Measurements from ENCODE around the gene PLSCR2. TPM values are rescaled to one million over a fixed set of nuclear protein-coding genes. Genes with fewer than 3 reads are reported as not detected.

The PLSCR2 gene
- total and polyA plus RNA-seq, 2 of the 8 experiments (the other 6 are each of a cell fraction or from before 2014, with no cell fraction given) = not detected

DNA sequence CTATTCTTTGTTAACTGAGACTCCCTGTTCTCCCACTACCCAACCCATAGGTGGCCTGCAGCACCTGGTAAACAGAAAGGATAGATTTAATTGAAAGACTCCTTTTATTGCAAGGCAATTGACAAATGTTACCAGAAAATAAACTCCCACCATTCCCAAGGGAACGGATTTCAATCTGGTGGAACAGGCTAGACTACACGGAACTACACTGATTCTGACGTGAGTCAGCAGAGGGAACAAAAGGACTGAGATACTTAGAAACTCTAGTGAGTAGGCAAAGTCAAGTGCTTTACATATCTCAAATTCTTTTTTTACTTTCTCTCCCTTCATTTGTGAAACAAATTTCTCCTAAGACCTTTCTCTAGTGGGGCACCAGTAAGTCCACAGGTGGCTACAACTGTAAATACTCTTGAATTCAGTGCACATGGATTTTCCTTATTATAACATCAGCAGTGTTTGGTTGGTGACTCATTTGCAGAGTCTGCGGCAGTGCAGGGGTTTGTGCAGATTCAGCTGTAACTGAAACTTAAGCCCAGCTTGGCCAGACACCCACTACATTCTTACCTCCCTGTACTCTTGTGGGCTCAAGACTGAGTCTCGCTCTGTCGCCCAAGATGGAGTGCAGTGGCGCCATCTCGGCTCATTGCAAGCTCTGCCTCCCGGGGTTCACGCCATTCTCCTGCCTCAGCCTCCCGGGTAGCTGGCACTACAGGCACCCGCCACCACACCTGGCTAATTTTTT is 34.3 kb upstream of the PLSCR2 start:
- no peaks in the 10 kb centered on the region; the same call in 1 of the 2 replicates for H3K23me2 ChIP-seq (ENCODE audit: low read depth, low read length)
- no peak overlapping the region for H2AFZ ChIP-seq (ENCODE audit: low read length)
- peak overlapping the region; percentile 86 for H2BK20ac ChIP-seq (ENCODE audit: low read length)
- H3K79me1 ChIP-seq (ENCODE audit: low read depth, low read length) = no peaks in the 10 kb centered on the region
- H4K91ac ChIP-seq (replicated peaks; ENCODE audit: insufficient read length, low read length) = peak overlapping the region; percentile 57
- no peak overlapping the region for H2BK120ac ChIP-seq (replicated peaks; ENCODE audit: low read depth, low read length)
- H3K27me3 ChIP-seq (replicated peaks in 1 of 4; ENCODE audit: control insufficient read depth in 3 of 4, extremely low read depth in 1 of 4, insufficient read depth in 3 of 4, low read length in 3 of 4) = no peaks in the 10 kb centered on the region
- H3K23ac ChIP-seq (ENCODE audit: insufficient read length) = no peak overlapping the region
- peak overlapping the region; percentile 72; the same call in 1 of the 2 replicates for H2BK5ac ChIP-seq (ENCODE audit: low read depth, low read length)
- DNase-seq (ENCODE audit: low read depth in 1 of 2, low spot score in 2 of 2) (no peak), FAIRE-seq (no peak)
- H3K9me3 ChIP-seq (ENCODE audit: insufficient read depth in 2 of 2, low read depth in 1 of 2, low read length in 1 of 2) = no peaks in the 10 kb centered on the region
- H3K4me3 ChIP-seq (ENCODE audit: extremely low read depth in 1 of 4, insufficient read depth in 2 of 4, low read depth in 3 of 4, low read length in 4 of 4) = no peak overlapping the region
- H4K8ac ChIP-seq (ENCODE audit: extremely low read depth, insufficient read depth, low read length) = no peak overlapping the region
- TF ChIP-seq TEAD4 (IDR thresholded peaks at IDR 0.05; ENCODE audit: low read depth, low read length) (no peak), CTCF (IDR thresholded peaks at IDR 0.05; ENCODE audit: control extremely low read depth in 1 of 3, insufficient read depth in 1 of 3, low read depth in 1 of 3, low read length in 3 of 3) (peak in 1 of 3 experiments; percentile 8; a peak in 1 of 4 replicates), RAD21 (IDR thresholded peaks at IDR 0.05 in 1 of 2, conservative IDR thresholded peaks at IDR 0.05 in 1 of 2; ENCODE audit: low read depth in 2 of 2, low read length in 2 of 2) (peak; percentile 25 to 41)
- peak overlapping the region; percentile 93 for H2BK12ac ChIP-seq (ENCODE audit: low read depth, low read length)
- ChIA-PET POLR2A (ENCODE audit: partially characterized antibody) (interaction anchor here (1.1 kb wide), 1 partner anchor 246 kb away, joined by 3 read pairs; no protein-coding TSS in a partner anchor), CTCF (ENCODE audit: partially characterized antibody) (interaction anchor here (1.0 to 1.6 kb wide), 5 partner anchors 10 to 91 kb away, joined by 3 to 5 read pairs (median 4); no protein-coding TSS in a partner anchor)
- H3K14ac ChIP-seq (ENCODE audit: insufficient read length) = no peak overlapping the region
- no peak overlapping the region for H2AK5ac ChIP-seq (ENCODE audit: low read depth, low read length)
- no peak overlapping the region for H4K5ac ChIP-seq (ENCODE audit: insufficient read length, low read depth, low read length)
- H3K4me1 ChIP-seq (replicated peaks in 1 of 4; ENCODE audit: control insufficient read depth in 3 of 4, insufficient read depth in 4 of 4, low read length in 3 of 4) = peaks cover 0 to 7% (median 6%) of the 10 kb centered on the region in 4 experiments; a peak in 4 of 7 replicates
- H4K20me1 ChIP-seq (replicated peaks in 1 of 2; ENCODE audit: control insufficient read depth in 1 of 2, insufficient read depth in 2 of 2, low read length in 2 of 2) = no peaks in the 10 kb centered on the region
- no peaks in the 10 kb centered on the region for H3K79me2 ChIP-seq (ENCODE audit: control insufficient read depth in 1 of 2, insufficient read depth in 2 of 2, low read length in 2 of 2)
- no peak overlapping the region; a peak in 1 of 4 replicates for H3K4me2 ChIP-seq (ENCODE audit: insufficient read depth in 1 of 2, low read depth in 2 of 2, low read length in 2 of 2)
- H3K36me3 ChIP-seq (ENCODE audit: control insufficient read depth in 2 of 4, insufficient read depth in 4 of 4, low read length in 3 of 4) = no peaks in the 10 kb centered on the region
- no peak overlapping the region for H3K27ac ChIP-seq (ENCODE audit: low read depth, low read length)
- H3K18ac ChIP-seq (ENCODE audit: extremely low read depth, low read length) = peak overlapping the region; percentile 78; the same call in 1 of the 2 replicates
- no peak overlapping the region for H3K4ac ChIP-seq (replicated peaks; ENCODE audit: insufficient read length, low read depth, low read length)
- WGBS, 2 experiments (ENCODE audit: extremely low coverage in 1 of 2, insufficient coverage in 1 of 2, insufficient read length in 1 of 2, insufficient replicate concordance in 2 of 2, low coverage in 1 of 2, low lambda C conversion rate in 2 of 2, missing lambda C conversion rate in 1 of 2) = 85% methylated on average over 12 of the region's 12 CpGs; no CpG with 5 or more reads in 1 of the 2 experiments
- H3K9ac ChIP-seq (replicated peaks in 1 of 4; ENCODE audit: extremely low read depth in 1 of 4, low read depth in 3 of 4, low read length in 3 of 4) = no peak overlapping the region
- no peak overlapping the region; the same call in 1 of the 2 replicates for H2BK15ac ChIP-seq (ENCODE audit: low read length)
- H3K56ac ChIP-seq (replicated peaks; ENCODE audit: insufficient read length, low read depth, low read length) = no peak overlapping the region
